ENCODE measurements around the gene OXSM.

Gene OXSM

GRCh38 chr3:25812644-25813043 is 22.8 kb downstream of the OXSM start:
- H3K4me3 ChIP-seq (ENCODE audit: low read depth, low read length), result no peak overlapping the region
- TF ChIP-seq CTCF (IDR thresholded peaks at IDR 0.05; ENCODE audit: low read depth, low read length), result no peak
- no peak overlapping the region for H3K27ac ChIP-seq
- H3K36me3 ChIP-seq, result no peaks in the 10 kb centered on the region
- no peak for DNase-seq
- H3K9me3 ChIP-seq (ENCODE audit: severe bottlenecking), result no peaks in the 10 kb centered on the region
- H3K27me3 ChIP-seq (ENCODE audit: insufficient read depth, low read depth, severe bottlenecking), result no peaks in the 10 kb centered on the region

GRCh38 chr3:25817107-25817506 is 27.2 kb downstream of the OXSM start:
- TF ChIP-seq CTCF (IDR thresholded peaks at IDR 0.05; ENCODE audit: low read depth, low read length), result no peak
- no peaks in the 10 kb centered on the region for H3K36me3 ChIP-seq
- no peak for DNase-seq
- H3K27ac ChIP-seq, result no peak overlapping the region
- H3K4me3 ChIP-seq (ENCODE audit: low read depth, low read length), result no peak overlapping the region
- H3K9me3 ChIP-seq (ENCODE audit: severe bottlenecking), result no peaks in the 10 kb centered on the region
- H3K27me3 ChIP-seq (ENCODE audit: insufficient read depth, low read depth, severe bottlenecking), result no peaks in the 10 kb centered on the region

GRCh38 chr3:25817638-25818037 is 27.7 kb downstream of the OXSM start:
- no peaks in the 10 kb centered on the region for H3K9me3 ChIP-seq (ENCODE audit: severe bottlenecking)
- no peak overlapping the region for H3K27ac ChIP-seq
- H3K36me3 ChIP-seq, result no peaks in the 10 kb centered on the region
- DNase-seq, result no peak
- no peak for TF ChIP-seq CTCF (IDR thresholded peaks at IDR 0.05; ENCODE audit: low read depth, low read length)
- H3K4me3 ChIP-seq (ENCODE audit: low read depth, low read length), result no peak overlapping the region
- H3K27me3 ChIP-seq (ENCODE audit: insufficient read depth, low read depth, severe bottlenecking), result no peaks in the 10 kb centered on the region

- H3K27me3 ChIP-seq (ENCODE audit: insufficient read depth, low read depth, severe bottlenecking), result no peaks in the 10 kb centered on the region
- no peaks in the 10 kb centered on the region for H3K9me3 ChIP-seq (ENCODE audit: severe bottlenecking)
- no peak overlapping the region for H3K4me3 ChIP-seq (ENCODE audit: low read depth, low read length)
- no peak for TF ChIP-seq CTCF (IDR thresholded peaks at IDR 0.05; ENCODE audit: low read depth, low read length)
- DNase-seq, result no peak
- no peak overlapping the region for H3K27ac ChIP-seq
- H3K36me3 ChIP-seq, result no peaks in the 10 kb centered on the region
Observed at GRCh38 chr3:25818335-25818734, 28.4 kb downstream of the OXSM start.

- no peak for DNase-seq
- Histone ChIP-seq H3K9me3 (ENCODE audit: severe bottlenecking) (no peaks in the 10 kb centered on the region), H3K4me3 (ENCODE audit: low read depth, low read length) (no peak overlapping the region), H3K27me3 (ENCODE audit: insufficient read depth, low read depth, severe bottlenecking) (no peaks in the 10 kb centered on the region), H3K27ac (no peak overlapping the region), H3K36me3 (no peaks in the 10 kb centered on the region)
- no peak for TF ChIP-seq CTCF (IDR thresholded peaks at IDR 0.05; ENCODE audit: low read depth, low read length)
Observed at GRCh38 chr3:25820366-25820765, 30.5 kb downstream of the OXSM start.

GRCh38 chr3:25820816-25821486 is 31.1 kb downstream of the OXSM start:
- DNase-seq, result no peak
- TF ChIP-seq CTCF (IDR thresholded peaks at IDR 0.05; ENCODE audit: low read depth, low read length), result no peak
- no peaks in the 10 kb centered on the region for H3K9me3 ChIP-seq (ENCODE audit: severe bottlenecking)
- H3K36me3 ChIP-seq, result no peaks in the 10 kb centered on the region
- no peak overlapping the region for H3K27ac ChIP-seq
- no peak overlapping the region for H3K4me3 ChIP-seq (ENCODE audit: low read depth, low read length)
- no peaks in the 10 kb centered on the region for H3K27me3 ChIP-seq (ENCODE audit: insufficient read depth, low read depth, severe bottlenecking)
